ENCODE measurements around the gene SPTBN1. TPM values are rescaled to one million over a fixed set of nuclear protein-coding genes. Genes with fewer than 3 reads are reported as not detected.

SPTBN1 gene
- polyA plus RNA-seq, 1 donor, result 168 TPM

- Histone ChIP-seq H3K27me3 (ENCODE audit: control insufficient read depth, insufficient read depth, low read length) (no peaks in the 10 kb centered on the region), H3K36me3 (ENCODE audit: control insufficient read depth, insufficient read depth, low read length) (peaks cover 76% of the 10 kb centered on the region), H3K27ac (ENCODE audit: low read length) (no peak overlapping the region), H3K4me1 (ENCODE audit: control insufficient read depth, insufficient read depth, low read length) (no peaks in the 10 kb centered on the region), H3K4me3 (ENCODE audit: low read length) (no peak overlapping the region), H3K9me3 (ENCODE audit: control insufficient read depth, low read depth, low read length) (no peaks in the 10 kb centered on the region)
- no peak for DNase-seq
- 100% methylated on average over 2 of the region's 3 CpGs for WGBS (ENCODE audit: insufficient coverage, low lambda C conversion rate)
Measured at GRCh38 chr2:54638103-54638502, 182.0 kb downstream of the SPTBN1 start.

DNA sequence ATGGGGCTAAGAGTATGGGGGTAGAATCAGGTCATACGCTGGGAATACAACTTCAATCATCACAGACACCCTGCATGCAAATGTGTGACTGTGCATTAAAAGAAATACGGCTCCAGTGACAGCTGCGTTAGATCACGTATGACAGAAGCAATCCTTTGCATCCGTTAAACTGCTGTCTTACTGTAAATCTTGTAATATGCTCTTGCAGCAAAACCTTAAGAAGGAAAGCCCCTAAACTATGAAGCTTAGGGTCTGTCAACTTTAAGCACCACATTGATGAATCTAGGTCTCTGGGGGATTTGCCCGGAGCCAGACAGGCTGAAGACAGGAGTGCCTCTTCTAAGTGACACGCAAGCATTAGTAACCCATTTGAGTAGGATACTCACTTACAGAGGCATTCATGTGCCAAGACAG is 182.7 kb downstream of the SPTBN1 start:
- WGBS (ENCODE audit: insufficient coverage, low lambda C conversion rate), result no CpG with 5 or more reads among the region's 7 CpGs
- DNase-seq, result no peak
- H3K9me3 ChIP-seq (ENCODE audit: control insufficient read depth, low read depth, low read length), result no peaks in the 10 kb centered on the region
- no peaks in the 10 kb centered on the region for H3K27me3 ChIP-seq (ENCODE audit: control insufficient read depth, insufficient read depth, low read length)
- H3K36me3 ChIP-seq (ENCODE audit: control insufficient read depth, insufficient read depth, low read length), result peaks cover 76% of the 10 kb centered on the region
- H3K4me3 ChIP-seq (ENCODE audit: low read length), result no peak overlapping the region
- H3K4me1 ChIP-seq (ENCODE audit: control insufficient read depth, insufficient read depth, low read length), result no peaks in the 10 kb centered on the region
- no peak overlapping the region for H3K27ac ChIP-seq (ENCODE audit: low read length)

DNA sequence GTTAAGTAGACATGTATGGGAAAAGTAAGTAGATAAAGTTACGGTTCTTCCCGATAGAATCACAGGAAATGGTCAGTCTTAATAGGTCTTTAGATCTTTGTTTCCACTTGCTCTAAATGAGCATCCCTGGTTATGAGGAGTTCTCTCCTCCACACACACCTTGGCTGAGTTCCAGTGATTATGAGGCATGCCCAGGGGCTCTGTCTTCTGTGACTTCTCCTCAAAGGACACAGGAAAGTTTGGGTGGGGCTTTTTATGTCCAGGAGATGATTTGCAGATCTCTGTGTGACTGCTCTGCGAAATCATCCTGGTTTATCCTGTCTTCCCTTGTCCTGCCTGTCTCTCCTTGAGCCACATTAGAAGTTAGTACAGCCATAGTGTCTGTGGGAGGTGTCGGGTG is 183.5 kb downstream of the SPTBN1 start:
- no peaks in the 10 kb centered on the region for H3K9me3 ChIP-seq (ENCODE audit: control insufficient read depth, low read depth, low read length)
- no peak overlapping the region for H3K4me3 ChIP-seq (ENCODE audit: low read length)

DNA sequence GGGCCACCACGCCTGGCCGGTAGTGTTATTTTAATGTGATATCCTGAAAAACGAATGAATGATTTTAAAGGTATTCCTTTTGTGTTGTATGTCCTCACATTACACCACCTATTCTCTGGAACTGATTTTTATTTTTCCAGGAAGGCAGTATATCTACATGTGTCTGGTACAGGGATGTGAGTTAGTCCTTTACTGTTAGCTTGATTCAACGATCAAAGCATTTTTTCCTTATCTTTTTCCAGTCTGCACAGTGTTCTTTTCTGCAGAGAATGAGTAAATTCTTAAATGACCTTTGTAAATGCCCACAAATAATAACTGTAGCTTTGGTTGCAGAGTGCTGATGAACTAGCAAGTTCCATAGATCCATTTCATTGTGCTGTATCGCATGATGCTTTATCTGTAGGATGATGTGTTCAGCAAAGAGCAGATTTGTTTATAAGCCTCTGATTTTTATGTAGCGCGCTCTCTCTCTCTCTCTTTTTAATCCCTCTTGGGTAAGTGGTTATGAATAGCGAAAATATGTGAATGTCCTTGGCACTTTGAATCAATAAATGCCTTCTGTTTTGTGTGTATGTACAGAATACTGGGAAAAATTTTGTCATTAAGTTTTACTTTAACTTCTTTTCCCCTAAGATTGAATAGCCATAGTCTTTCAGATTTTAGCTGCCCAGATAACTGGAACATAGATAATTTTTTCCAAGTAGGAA is 184.9 kb downstream of the SPTBN1 start:
- DNase-seq, result no peak
- WGBS (ENCODE audit: insufficient coverage, low lambda C conversion rate), result no CpG with 5 or more reads among the region's 8 CpGs
- no peaks in the 10 kb centered on the region for H3K27me3 ChIP-seq (ENCODE audit: control insufficient read depth, insufficient read depth, low read length)
- peaks cover 80% of the 10 kb centered on the region for H3K36me3 ChIP-seq (ENCODE audit: control insufficient read depth, insufficient read depth, low read length)
- H3K4me1 ChIP-seq (ENCODE audit: control insufficient read depth, insufficient read depth, low read length), result no peaks in the 10 kb centered on the region
- H3K9me3 ChIP-seq (ENCODE audit: control insufficient read depth, low read depth, low read length), result no peaks in the 10 kb centered on the region
- no peak overlapping the region for H3K4me3 ChIP-seq (ENCODE audit: low read length)
- H3K27ac ChIP-seq (ENCODE audit: low read length), result no peak overlapping the region

More for the DNA sequence above, 183.5 kb downstream of the SPTBN1 start:
- 100% methylated on average over 2 of the region's 4 CpGs for WGBS (ENCODE audit: insufficient coverage, low lambda C conversion rate)
- Histone ChIP-seq H3K36me3 (ENCODE audit: control insufficient read depth, insufficient read depth, low read length) (peaks cover 77% of the 10 kb centered on the region), H3K27ac (ENCODE audit: low read length) (no peak overlapping the region), H3K27me3 (ENCODE audit: control insufficient read depth, insufficient read depth, low read length) (no peaks in the 10 kb centered on the region), H3K4me1 (ENCODE audit: control insufficient read depth, insufficient read depth, low read length) (no peaks in the 10 kb centered on the region)
- no peak for DNase-seq

DNA sequence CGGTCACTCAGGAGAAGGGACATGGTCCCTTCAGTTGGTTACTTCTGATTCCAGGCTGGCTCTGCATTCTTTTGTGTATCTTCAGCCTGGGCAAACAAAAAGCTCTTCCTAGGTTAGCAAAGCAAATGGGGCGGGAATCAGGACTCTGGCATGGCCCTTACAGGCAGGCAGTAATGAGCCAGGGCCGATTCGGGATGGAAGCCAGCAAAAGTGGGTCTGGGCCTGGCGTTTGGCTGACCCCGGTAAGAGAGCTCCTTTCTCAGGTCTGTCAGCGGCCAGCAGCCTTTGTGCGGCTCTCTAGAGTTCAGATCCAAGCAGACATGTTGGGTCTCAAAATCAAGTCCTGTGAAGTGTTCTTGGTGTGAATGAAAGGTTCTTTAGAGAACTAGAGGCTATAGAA is 185.9 kb downstream of the SPTBN1 start:
- no CpG with 5 or more reads among the region's 8 CpGs for WGBS (ENCODE audit: insufficient coverage, low lambda C conversion rate)
- no peak for DNase-seq
- Histone ChIP-seq H3K4me3 (ENCODE audit: low read length) (no peak overlapping the region), H3K9me3 (ENCODE audit: control insufficient read depth, low read depth, low read length) (no peaks in the 10 kb centered on the region), H3K27me3 (ENCODE audit: control insufficient read depth, insufficient read depth, low read length) (no peaks in the 10 kb centered on the region), H3K27ac (ENCODE audit: low read length) (no peak overlapping the region), H3K4me1 (ENCODE audit: control insufficient read depth, insufficient read depth, low read length) (no peaks in the 10 kb centered on the region), H3K36me3 (ENCODE audit: control insufficient read depth, insufficient read depth, low read length) (peaks cover 82% of the 10 kb centered on the region)

DNA sequence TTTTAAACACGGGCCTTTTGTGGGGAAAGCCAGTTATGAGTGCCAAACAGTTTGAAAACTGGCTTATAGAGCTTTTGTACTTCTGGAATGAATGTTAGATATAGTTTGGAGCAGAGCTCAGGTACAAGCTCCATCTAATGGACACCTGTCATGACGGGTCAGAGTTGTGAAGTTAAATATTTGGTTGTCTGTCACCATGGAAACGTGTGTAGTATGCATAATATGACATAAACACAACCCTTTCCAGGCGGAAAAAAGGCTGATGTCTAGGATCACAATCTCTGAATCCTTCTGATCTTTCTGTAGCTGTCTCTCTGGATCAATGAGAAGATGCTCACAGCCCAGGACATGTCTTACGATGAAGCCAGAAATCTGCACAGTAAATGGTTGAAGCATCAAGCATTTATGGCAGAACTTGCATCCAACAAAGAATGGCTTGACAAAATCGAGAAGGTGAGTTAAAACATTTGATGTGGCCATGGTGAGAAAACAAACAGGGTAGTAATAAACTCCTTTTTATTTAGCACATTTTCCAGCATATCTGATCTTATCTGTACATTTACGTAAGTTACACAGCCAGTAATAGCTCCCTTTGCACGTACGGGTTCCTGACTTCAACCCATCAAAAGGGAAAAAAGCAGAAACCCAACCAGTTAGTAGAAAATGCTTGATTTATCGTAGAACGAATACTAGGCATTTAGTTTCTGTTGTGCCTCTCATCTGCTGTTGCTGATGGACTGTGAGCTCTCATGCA is 186.7 kb downstream of the SPTBN1 start:
- DNase-seq, result peak in 1 of 2 donors; percentile 24
- WGBS (ENCODE audit: insufficient coverage, low lambda C conversion rate), result 80% methylated on average over 1 of the region's 11 CpGs
- peaks cover 85% of the 10 kb centered on the region for H3K36me3 ChIP-seq (ENCODE audit: control insufficient read depth, insufficient read depth, low read length)
- H3K27ac ChIP-seq (ENCODE audit: low read length), result no peak overlapping the region
- no peak overlapping the region for H3K4me3 ChIP-seq (ENCODE audit: low read length)
- no peaks in the 10 kb centered on the region for H3K9me3 ChIP-seq (ENCODE audit: control insufficient read depth, low read depth, low read length)
- H3K4me1 ChIP-seq (ENCODE audit: control insufficient read depth, insufficient read depth, low read length), result no peaks in the 10 kb centered on the region
- H3K27me3 ChIP-seq (ENCODE audit: control insufficient read depth, insufficient read depth, low read length), result no peaks in the 10 kb centered on the region

GRCh38 chr2:54644236-54644635 is 188.1 kb downstream of the SPTBN1 start:
- Histone ChIP-seq H3K36me3 (ENCODE audit: control insufficient read depth, insufficient read depth, low read length) (peaks cover 85% of the 10 kb centered on the region), H3K27me3 (ENCODE audit: control insufficient read depth, insufficient read depth, low read length) (no peaks in the 10 kb centered on the region), H3K4me1 (ENCODE audit: control insufficient read depth, insufficient read depth, low read length) (no peaks in the 10 kb centered on the region), H3K27ac (ENCODE audit: low read length) (no peak overlapping the region), H3K9me3 (ENCODE audit: control insufficient read depth, low read depth, low read length) (no peaks in the 10 kb centered on the region), H3K4me3 (ENCODE audit: low read length) (no peak overlapping the region)
- WGBS (ENCODE audit: insufficient coverage, low lambda C conversion rate), result no CpG with 5 or more reads among the region's 4 CpGs
- no peak for DNase-seq

GRCh38 chr2:54646170-54646927 is 190.2 kb downstream of the SPTBN1 start:
- H3K36me3 ChIP-seq (ENCODE audit: control insufficient read depth, insufficient read depth, low read length), result peaks cover 90% of the 10 kb centered on the region
- H3K4me3 ChIP-seq (ENCODE audit: low read length), result no peak overlapping the region
- H3K4me1 ChIP-seq (ENCODE audit: control insufficient read depth, insufficient read depth, low read length), result no peaks in the 10 kb centered on the region
- no peaks in the 10 kb centered on the region for H3K9me3 ChIP-seq (ENCODE audit: control insufficient read depth, low read depth, low read length)
- DNase-seq, result no peak
- H3K27me3 ChIP-seq (ENCODE audit: control insufficient read depth, insufficient read depth, low read length), result no peaks in the 10 kb centered on the region
- no CpG with 5 or more reads among the region's 16 CpGs for WGBS (ENCODE audit: insufficient coverage, low lambda C conversion rate)
- no peak overlapping the region for H3K27ac ChIP-seq (ENCODE audit: low read length)

DNA sequence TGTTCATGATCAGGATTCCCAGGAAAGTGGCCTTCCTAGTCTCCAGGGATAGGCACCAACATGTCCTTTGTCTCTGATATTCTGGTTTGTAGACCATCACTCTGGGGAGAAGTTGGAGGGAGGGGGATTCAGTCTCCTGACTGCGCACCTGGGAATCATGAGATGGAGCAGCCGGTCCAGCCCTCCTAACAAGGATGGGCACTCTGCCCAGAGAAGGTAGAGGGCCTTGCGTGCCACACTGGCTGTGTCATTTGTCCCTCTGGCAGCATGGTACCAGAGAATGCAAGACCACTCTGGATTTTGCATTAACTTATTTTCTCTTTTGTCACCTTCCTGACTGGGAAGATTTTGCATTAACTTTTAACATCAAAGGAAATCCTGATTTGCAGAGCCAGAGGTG is 192.1 kb downstream of the SPTBN1 start:
- WGBS (ENCODE audit: insufficient coverage, low lambda C conversion rate), result no CpG with 5 or more reads among the region's 3 CpGs
- Histone ChIP-seq H3K36me3 (ENCODE audit: control insufficient read depth, insufficient read depth, low read length) (peaks cover 93% of the 10 kb centered on the region), H3K27me3 (ENCODE audit: control insufficient read depth, insufficient read depth, low read length) (no peaks in the 10 kb centered on the region), H3K4me1 (ENCODE audit: control insufficient read depth, insufficient read depth, low read length) (no peaks in the 10 kb centered on the region), H3K9me3 (ENCODE audit: control insufficient read depth, low read depth, low read length) (no peaks in the 10 kb centered on the region), H3K27ac (ENCODE audit: low read length) (no peak overlapping the region), H3K4me3 (ENCODE audit: low read length) (no peak overlapping the region)
- no peak for DNase-seq

GRCh38 chr2:54649191-54649590 is 193.1 kb downstream of the SPTBN1 start:
- Histone ChIP-seq H3K36me3 (ENCODE audit: control insufficient read depth, insufficient read depth, low read length) (peaks cover 93% of the 10 kb centered on the region), H3K27me3 (ENCODE audit: control insufficient read depth, insufficient read depth, low read length) (no peaks in the 10 kb centered on the region), H3K4me1 (ENCODE audit: control insufficient read depth, insufficient read depth, low read length) (no peaks in the 10 kb centered on the region), H3K27ac (ENCODE audit: low read length) (no peak overlapping the region), H3K9me3 (ENCODE audit: control insufficient read depth, low read depth, low read length) (no peaks in the 10 kb centered on the region), H3K4me3 (ENCODE audit: low read length) (no peak overlapping the region)
- no peak for DNase-seq
- WGBS (ENCODE audit: insufficient coverage, low lambda C conversion rate), result 100% methylated on average over 1 of the region's 4 CpGs

Measured in large intestine (tissue), 3 donors.